ENCODE results near the gene AFF2.

DNA sequence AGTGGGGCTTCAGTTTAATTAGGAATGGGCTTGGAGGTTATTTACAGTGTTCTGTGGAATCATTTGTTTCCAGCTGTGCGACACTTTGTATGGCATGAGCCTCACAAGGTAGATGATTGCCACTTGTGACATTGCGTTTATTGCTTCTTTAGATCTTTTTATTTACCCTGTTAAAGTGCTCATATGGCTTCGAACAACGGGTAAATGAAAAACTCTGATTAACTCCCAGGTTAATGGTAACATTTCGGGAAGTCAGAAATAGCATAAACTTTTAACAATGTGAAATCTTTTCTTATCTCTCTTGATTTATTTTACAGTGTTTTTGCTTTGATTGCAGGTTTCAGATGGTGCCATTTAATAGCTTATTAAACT is 510.4 kb downstream of the AFF2 start:
- TF ChIP-seq YY1 (IDR thresholded peaks at IDR 0.05; ENCODE audit: insufficient read depth, insufficient read length) (no peak), ZNF274 (IDR thresholded peaks at IDR 0.05; ENCODE audit: low read depth, low read length) (no peak), SUZ12 (IDR thresholded peaks at IDR 0.05; ENCODE audit: extremely low read depth, insufficient read depth, insufficient read length) (no peak)

All from NT2/D1 (cell line).